ENCODE measurements around the gene ZC3H18. TPM values are rescaled to one million over a fixed set of nuclear protein-coding genes. Genes with fewer than 3 reads are reported as not detected.

The ZC3H18 gene
- total RNA-seq, 1 donor from 2014 or later = 49.3 TPM

DNA sequence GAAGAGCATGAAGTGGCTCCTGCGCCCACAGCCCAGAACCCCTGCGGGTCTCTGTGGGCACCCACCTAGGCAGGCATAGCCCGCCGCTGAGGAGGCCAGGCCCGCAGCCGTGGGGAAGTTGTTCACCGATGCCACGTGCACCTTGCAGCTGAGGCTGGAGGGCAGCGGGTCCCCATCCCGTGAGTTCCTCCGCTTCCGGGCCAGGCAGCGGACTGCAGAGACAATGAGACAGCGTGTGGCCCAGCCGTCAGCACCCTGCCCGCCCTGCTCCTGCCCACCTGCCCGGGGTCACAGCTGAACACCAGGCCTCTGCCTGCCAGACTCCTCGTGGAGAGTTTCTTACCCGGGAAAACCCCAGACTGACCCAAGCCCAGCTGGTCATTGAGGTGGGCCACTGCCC, 87.2 kb downstream of the ZC3H18 start:
- no peak for DNase-seq (ENCODE audit: low spot score)
- TF ChIP-seq, protein P1, sequence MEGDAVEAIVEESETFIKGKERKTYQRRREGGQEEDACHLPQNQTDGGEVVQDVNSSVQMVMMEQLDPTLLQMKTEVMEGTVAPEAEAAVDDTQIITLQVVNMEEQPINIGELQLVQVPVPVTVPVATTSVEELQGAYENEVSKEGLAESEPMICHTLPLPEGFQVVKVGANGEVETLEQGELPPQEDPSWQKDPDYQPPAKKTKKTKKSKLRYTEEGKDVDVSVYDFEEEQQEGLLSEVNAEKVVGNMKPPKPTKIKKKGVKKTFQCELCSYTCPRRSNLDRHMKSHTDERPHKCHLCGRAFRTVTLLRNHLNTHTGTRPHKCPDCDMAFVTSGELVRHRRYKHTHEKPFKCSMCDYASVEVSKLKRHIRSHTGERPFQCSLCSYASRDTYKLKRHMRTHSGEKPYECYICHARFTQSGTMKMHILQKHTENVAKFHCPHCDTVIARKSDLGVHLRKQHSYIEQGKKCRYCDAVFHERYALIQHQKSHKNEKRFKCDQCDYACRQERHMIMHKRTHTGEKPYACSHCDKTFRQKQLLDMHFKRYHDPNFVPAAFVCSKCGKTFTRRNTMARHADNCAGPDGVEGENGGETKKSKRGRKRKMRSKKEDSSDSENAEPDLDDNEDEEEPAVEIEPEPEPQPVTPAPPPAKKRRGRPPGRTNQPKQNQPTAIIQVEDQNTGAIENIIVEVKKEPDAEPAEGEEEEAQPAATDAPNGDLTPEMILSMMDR (IDR thresholded peaks at IDR 0.05; ENCODE audit: unreplicated experiment) = no peak
- peaks cover 2% of the 10 kb centered on the region for H3K27me3 Mint-ChIP-seq (ENCODE audit: unreplicated experiment)
- peaks cover 5% of the 10 kb centered on the region for H3K36me3 Mint-ChIP-seq (ENCODE audit: low read depth, unreplicated experiment)
- H3K4me3 Mint-ChIP-seq (ENCODE audit: unreplicated experiment) = no peak overlapping the region
- H3K9me3 Mint-ChIP-seq (ENCODE audit: unreplicated experiment) = no peaks in the 10 kb centered on the region
- H3K4me1 Mint-ChIP-seq (ENCODE audit: unreplicated experiment) = peaks cover 10% of the 10 kb centered on the region
- H3K27ac Mint-ChIP-seq (ENCODE audit: unreplicated experiment) = no peak overlapping the region

DNA sequence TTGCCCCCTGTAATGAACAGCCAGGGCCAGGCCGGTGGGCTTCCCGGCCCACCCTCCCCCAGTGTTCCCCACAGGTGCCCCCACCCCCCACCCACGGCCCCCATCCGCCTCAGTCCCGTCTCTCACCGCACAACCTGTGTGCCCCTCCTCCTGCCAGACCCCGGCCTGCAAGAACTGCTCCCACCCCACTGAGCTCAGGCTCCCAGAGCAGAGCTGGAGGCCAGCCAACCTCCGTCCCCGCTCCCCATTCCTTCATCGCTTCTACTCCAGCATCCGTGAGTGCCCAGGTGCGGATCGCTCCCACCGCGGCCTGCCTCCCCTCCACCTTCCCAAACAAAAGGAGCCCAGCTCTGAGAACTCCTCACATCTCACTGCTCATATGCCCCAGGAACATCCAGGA, 88.5 kb downstream of the ZC3H18 start:
- TF ChIP-seq, protein P1 (IDR thresholded peaks at IDR 0.05; ENCODE audit: unreplicated experiment) = no peak
- H3K4me3 Mint-ChIP-seq (ENCODE audit: unreplicated experiment) = no peak overlapping the region
- H3K36me3 Mint-ChIP-seq (ENCODE audit: low read depth, unreplicated experiment) = peaks cover 5% of the 10 kb centered on the region
- no peak overlapping the region for H3K27ac Mint-ChIP-seq (ENCODE audit: unreplicated experiment)
- H3K9me3 Mint-ChIP-seq (ENCODE audit: unreplicated experiment) = no peaks in the 10 kb centered on the region
- peaks cover 10% of the 10 kb centered on the region for H3K4me1 Mint-ChIP-seq (ENCODE audit: unreplicated experiment)
- DNase-seq (ENCODE audit: low spot score) = no peak
- H3K27me3 Mint-ChIP-seq (ENCODE audit: unreplicated experiment) = peaks cover 2% of the 10 kb centered on the region

DNA sequence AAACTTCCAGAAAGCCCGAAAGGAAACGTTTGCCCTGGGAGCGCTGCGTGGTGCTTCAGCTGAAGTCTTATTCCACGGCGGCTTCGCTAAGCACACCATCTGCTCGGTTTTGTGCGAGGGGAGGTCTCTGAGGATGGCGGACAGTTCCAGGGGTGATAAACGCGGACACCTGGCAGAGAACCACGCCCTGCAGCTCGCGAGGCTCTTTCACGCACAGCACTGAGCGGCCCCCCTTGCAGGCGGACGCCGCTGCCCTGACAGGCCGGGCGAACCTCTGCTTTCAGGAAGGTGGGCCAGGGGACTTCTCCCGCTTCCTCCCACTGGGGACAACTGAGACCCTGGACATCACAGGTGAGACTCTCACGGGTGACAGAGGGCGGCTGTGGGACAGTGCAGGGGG, 89.0 kb downstream of the ZC3H18 start:
- H3K27ac Mint-ChIP-seq (ENCODE audit: unreplicated experiment) = no peak overlapping the region
- H3K36me3 Mint-ChIP-seq (ENCODE audit: low read depth, unreplicated experiment) = peaks cover 5% of the 10 kb centered on the region
- no peaks in the 10 kb centered on the region for H3K9me3 Mint-ChIP-seq (ENCODE audit: unreplicated experiment)
- H3K4me1 Mint-ChIP-seq (ENCODE audit: unreplicated experiment) = peaks cover 12% of the 10 kb centered on the region
- peaks cover 2% of the 10 kb centered on the region for H3K27me3 Mint-ChIP-seq (ENCODE audit: unreplicated experiment)
- H3K4me3 Mint-ChIP-seq (ENCODE audit: unreplicated experiment) = no peak overlapping the region
- TF ChIP-seq, protein P1 (IDR thresholded peaks at IDR 0.05; ENCODE audit: unreplicated experiment) = no peak
- DNase-seq (ENCODE audit: low spot score) = no peak

DNA sequence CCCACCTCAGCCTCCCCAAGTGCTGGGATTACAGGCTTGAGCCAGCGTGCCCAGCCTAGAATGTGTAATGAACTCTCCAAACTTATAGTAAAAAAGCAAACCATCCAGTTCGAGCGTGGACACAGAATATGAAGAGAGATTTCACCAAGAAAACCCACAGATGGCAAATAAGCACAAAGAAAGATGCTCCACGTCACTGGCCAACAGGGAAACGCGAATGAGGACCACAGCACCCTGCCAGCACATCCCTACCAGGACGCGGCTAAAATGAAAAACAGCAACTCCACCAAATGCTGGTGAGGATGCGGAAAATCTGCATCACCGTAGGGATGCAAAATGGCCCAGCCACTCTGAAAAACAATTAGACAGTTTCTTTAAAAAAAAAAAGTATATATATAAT, 91.3 kb downstream of the ZC3H18 start:
- TF ChIP-seq, protein P1 (IDR thresholded peaks at IDR 0.05; ENCODE audit: unreplicated experiment) = no peak
- Mint-ChIP-seq H3K27ac (ENCODE audit: unreplicated experiment) (no peak overlapping the region), H3K27me3 (ENCODE audit: unreplicated experiment) (peaks cover 7% of the 10 kb centered on the region), H3K4me1 (ENCODE audit: unreplicated experiment) (peaks cover 15% of the 10 kb centered on the region), H3K4me3 (ENCODE audit: unreplicated experiment) (peak overlapping the region; percentile 96), H3K9me3 (ENCODE audit: unreplicated experiment) (no peaks in the 10 kb centered on the region), H3K36me3 (ENCODE audit: low read depth, unreplicated experiment) (peaks cover 5% of the 10 kb centered on the region)
- no peak for DNase-seq (ENCODE audit: low spot score)

DNA sequence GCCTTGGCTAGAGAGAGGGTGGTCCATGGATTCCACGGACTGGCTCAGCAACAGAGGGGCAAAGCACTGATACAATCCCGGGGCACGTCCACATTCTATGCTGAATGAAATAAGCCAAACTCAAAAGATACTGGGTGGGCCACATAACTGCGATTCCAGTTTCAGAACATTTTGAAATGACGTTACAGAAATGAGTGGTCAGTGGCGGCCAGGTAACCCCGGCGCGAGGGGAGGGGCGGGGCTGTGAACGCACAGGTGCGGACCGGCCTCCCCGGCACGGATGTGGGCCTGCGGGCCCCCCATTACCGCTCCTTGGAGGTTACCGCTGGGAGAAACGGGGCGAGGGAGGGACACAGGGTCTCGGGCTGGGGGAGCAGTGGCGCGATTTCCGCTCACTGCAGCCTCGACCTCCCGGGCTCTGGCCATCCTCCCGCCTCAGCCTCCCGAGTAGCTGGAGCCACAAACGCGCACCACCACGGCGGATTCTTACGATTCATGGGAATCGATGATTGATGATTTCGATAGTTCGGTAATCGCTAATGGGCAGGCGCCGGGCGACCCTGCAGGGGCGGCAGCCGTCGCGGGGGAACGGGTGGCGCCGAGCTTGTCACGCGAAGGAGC, 92.1 kb downstream of the ZC3H18 start:
- Mint-ChIP-seq H3K27me3 (ENCODE audit: unreplicated experiment) (peaks cover 7% of the 10 kb centered on the region), H3K4me3 (ENCODE audit: unreplicated experiment) (peak overlapping the region; percentile 96), H3K4me1 (ENCODE audit: unreplicated experiment) (peaks cover 17% of the 10 kb centered on the region), H3K9me3 (ENCODE audit: unreplicated experiment) (no peaks in the 10 kb centered on the region), H3K36me3 (ENCODE audit: low read depth, unreplicated experiment) (peaks cover 5% of the 10 kb centered on the region), H3K27ac (ENCODE audit: unreplicated experiment) (peak overlapping the region; percentile 64)
- no peak for DNase-seq (ENCODE audit: low spot score)
- TF ChIP-seq, protein P1 (IDR thresholded peaks at IDR 0.05; ENCODE audit: unreplicated experiment) = no peak

All from endothelial cell (in vitro differentiated cells).